DOHH2 (cell line): ENCODE data around the gene LRP11.

Experiments used
- H3F3A ChIP-seq: fragments of 200-600 bp; sonication (generic), shearing (Covaris generic); 2 replicates; pipeline ENCODE4 v1.6.0; 2016; ENCODE audit warnings: antibody characterized with exemption, mild to moderate bottlenecking; ENCODE audit not compliant: control insufficient read depth, insufficient read depth
- H3K27ac ChIP-seq: fragments of 200-600 bp; sonication (generic); 2 replicates; pipeline ENCODE4 v1.5.1; 2014; ENCODE audit warnings: low read depth, mild to moderate bottlenecking, low read length, moderate library complexity
- H3K27me3 ChIP-seq: fragments of 200-600 bp; sonication (generic); 2 replicates; pipeline ENCODE4 v1.6.1; 2014; ENCODE audit warnings: mild to moderate bottlenecking, low read length, mixed read lengths; ENCODE audit not compliant: control insufficient read depth
- H3K36me3 ChIP-seq: fragments of 200-600 bp; sonication (generic); 2 replicates; pipeline ENCODE4 v1.6.1; 2014; ENCODE audit warnings: mild to moderate bottlenecking, low read length, moderate library complexity, mixed read lengths; ENCODE audit not compliant: control insufficient read depth
- H3K4me1 ChIP-seq: fragments of 200-600 bp; sonication (generic); 2 replicates; pipeline ENCODE4 v1.6.1; 2014; ENCODE audit warnings: mild to moderate bottlenecking, low read length, mixed read lengths; ENCODE audit not compliant: control insufficient read depth
- H3K4me2 ChIP-seq: fragments of 200-600 bp; sonication (generic); 2 replicates; pipeline ENCODE4 v1.6.0; 2014; ENCODE audit warnings: mild to moderate bottlenecking, low read length, moderate library complexity
- H3K4me3 ChIP-seq: fragments of 200-600 bp; sonication (generic); 2 replicates; pipeline ENCODE4 v1.5.1; 2014; ENCODE audit warnings: mild to moderate bottlenecking, low read length, mixed read lengths
- H3K79me2 ChIP-seq: fragments of 200-600 bp; sonication (generic); 2 replicates; pipeline ENCODE4 v1.6.1; 2014; ENCODE audit warnings: mild to moderate bottlenecking, low read length, mixed read lengths; ENCODE audit not compliant: control insufficient read depth
- H3K9me2 ChIP-seq: fragments of 200-600 bp; sonication (generic); replicated peaks from 2 replicates; pipeline ENCODE4 v1.6.1; 2014; ENCODE audit warnings: mild to moderate bottlenecking, low read length, mixed read lengths; ENCODE audit not compliant: control insufficient read depth
- H3K9me3 ChIP-seq: fragments of 200-600 bp; sonication (generic); 2 replicates; pipeline ENCODE4 v1.6.1; 2014; ENCODE audit warnings: antibody characterized with exemption, low read length, mixed read lengths; ENCODE audit not compliant: control insufficient read depth, insufficient read depth
- H4K20me1 ChIP-seq: fragments of 200-600 bp; sonication (generic); 2 replicates; pipeline ENCODE4 v1.6.0; 2014; ENCODE audit warnings: low read depth, mild to moderate bottlenecking, antibody characterized with exemption, low read length, moderate library complexity; ENCODE audit not compliant: control insufficient read depth, insufficient read depth
- EZH2phosphoT487 ChIP-seq: fragments of 200-600 bp; sonication (generic); IDR thresholded peaks from 2 replicates; pipeline ENCODE4 v1.6.1; 2017; ENCODE audit warnings: borderline replicate concordance, mild to moderate bottlenecking, antibody characterized with exemption, low read length, moderate library complexity, mixed read lengths
- TF ChIP-seq, protein P1 (sequence below): fragments of 200-600 bp; sonication (generic); IDR thresholded peaks from one replicate; pipeline ENCODE4 v1.5.1; 2014; ENCODE audit warnings: antibody characterized with exemption, mild to moderate bottlenecking, low read depth, low read length; ENCODE audit not compliant: poor library complexity, severe bottlenecking

Gene LRP11

DNA sequence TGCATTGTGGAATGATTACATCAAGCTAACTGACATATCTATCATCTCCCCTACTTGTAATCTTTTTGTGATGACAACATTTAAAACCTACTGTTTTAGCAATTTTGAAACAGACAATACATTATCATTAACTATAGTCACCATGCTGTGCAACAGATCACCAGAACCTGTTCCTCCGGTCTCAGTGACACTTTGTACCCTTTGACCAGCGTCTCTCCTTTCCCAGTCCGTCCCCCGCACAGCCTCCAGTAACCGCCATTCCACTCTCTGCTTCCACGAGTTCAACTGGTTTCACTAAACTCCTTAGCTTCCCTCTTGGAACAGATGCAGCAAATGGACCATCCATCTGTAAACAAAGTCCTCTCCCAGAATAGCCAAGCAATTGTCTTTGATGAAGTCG is 21.8 kb downstream of the LRP11 start:
- no peaks in the 10 kb centered on the region for H3K36me3 ChIP-seq
- H3K9me3 ChIP-seq, result no peaks in the 10 kb centered on the region
- TF ChIP-seq, protein P1, sequence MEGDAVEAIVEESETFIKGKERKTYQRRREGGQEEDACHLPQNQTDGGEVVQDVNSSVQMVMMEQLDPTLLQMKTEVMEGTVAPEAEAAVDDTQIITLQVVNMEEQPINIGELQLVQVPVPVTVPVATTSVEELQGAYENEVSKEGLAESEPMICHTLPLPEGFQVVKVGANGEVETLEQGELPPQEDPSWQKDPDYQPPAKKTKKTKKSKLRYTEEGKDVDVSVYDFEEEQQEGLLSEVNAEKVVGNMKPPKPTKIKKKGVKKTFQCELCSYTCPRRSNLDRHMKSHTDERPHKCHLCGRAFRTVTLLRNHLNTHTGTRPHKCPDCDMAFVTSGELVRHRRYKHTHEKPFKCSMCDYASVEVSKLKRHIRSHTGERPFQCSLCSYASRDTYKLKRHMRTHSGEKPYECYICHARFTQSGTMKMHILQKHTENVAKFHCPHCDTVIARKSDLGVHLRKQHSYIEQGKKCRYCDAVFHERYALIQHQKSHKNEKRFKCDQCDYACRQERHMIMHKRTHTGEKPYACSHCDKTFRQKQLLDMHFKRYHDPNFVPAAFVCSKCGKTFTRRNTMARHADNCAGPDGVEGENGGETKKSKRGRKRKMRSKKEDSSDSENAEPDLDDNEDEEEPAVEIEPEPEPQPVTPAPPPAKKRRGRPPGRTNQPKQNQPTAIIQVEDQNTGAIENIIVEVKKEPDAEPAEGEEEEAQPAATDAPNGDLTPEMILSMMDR, result no peak
- TF ChIP-seq EZH2phosphoT487, result no peak
- H3K4me2 ChIP-seq, result no peak overlapping the region
- no peaks in the 10 kb centered on the region for H4K20me1 ChIP-seq
- no peaks in the 10 kb centered on the region for H3K4me1 ChIP-seq
- H3K9me2 ChIP-seq, result no peaks in the 10 kb centered on the region
- H3K27ac ChIP-seq, result no peak overlapping the region
- no peaks in the 10 kb centered on the region for H3K27me3 ChIP-seq
- no peak overlapping the region for H3K4me3 ChIP-seq
- H3F3A ChIP-seq, result no peaks in the 10 kb centered on the region
- no peaks in the 10 kb centered on the region for H3K79me2 ChIP-seq

GRCh38 chr6:149840345-149841075 is 23.6 kb downstream of the LRP11 start:
- no peaks in the 10 kb centered on the region for H3F3A ChIP-seq
- H3K27me3 ChIP-seq, result no peaks in the 10 kb centered on the region; the same call in 1 of the 2 replicates
- no peaks in the 10 kb centered on the region for H4K20me1 ChIP-seq
- no peaks in the 10 kb centered on the region for H3K9me3 ChIP-seq
- H3K4me2 ChIP-seq, result no peak overlapping the region
- no peaks in the 10 kb centered on the region for H3K9me2 ChIP-seq
- H3K4me1 ChIP-seq, result no peaks in the 10 kb centered on the region
- TF ChIP-seq, protein P1, result peak; percentile 90
- no peak for TF ChIP-seq EZH2phosphoT487
- H3K27ac ChIP-seq, result no peak overlapping the region
- H3K36me3 ChIP-seq, result no peaks in the 10 kb centered on the region
- H3K79me2 ChIP-seq, result no peaks in the 10 kb centered on the region
- no peak overlapping the region for H3K4me3 ChIP-seq

GRCh38 chr6:149834513-149835481 is 29.4 kb downstream of the LRP11 start:
- TF ChIP-seq EZH2phosphoT487, result no peak
- TF ChIP-seq, protein P1, result peak; percentile 89
- H3K4me3 ChIP-seq, result no peak overlapping the region
- no peaks in the 10 kb centered on the region; the same call in 1 of the 2 replicates for H3K27me3 ChIP-seq
- H3K9me3 ChIP-seq, result no peaks in the 10 kb centered on the region
- H3K4me1 ChIP-seq, result no peaks in the 10 kb centered on the region
- no peak overlapping the region for H3K4me2 ChIP-seq
- no peaks in the 10 kb centered on the region for H3K36me3 ChIP-seq
- H3K79me2 ChIP-seq, result no peaks in the 10 kb centered on the region
- no peaks in the 10 kb centered on the region for H3K9me2 ChIP-seq
- H3F3A ChIP-seq, result no peaks in the 10 kb centered on the region
- 0 out of 2 replicates have a peak, but pooled peaks cover 4% of the 10 kb centered on the region for H4K20me1 ChIP-seq
- no peak overlapping the region for H3K27ac ChIP-seq
